ENCODE data around the gene SMAD6. TPM values are rescaled to one million over a fixed set of nuclear protein-coding genes. Genes with fewer than 3 reads are reported as not detected.

Gene SMAD6
- total and polyA plus RNA-seq, 12 donors: 1.9 to 31.9 (median 7.4) TPM

DNA sequence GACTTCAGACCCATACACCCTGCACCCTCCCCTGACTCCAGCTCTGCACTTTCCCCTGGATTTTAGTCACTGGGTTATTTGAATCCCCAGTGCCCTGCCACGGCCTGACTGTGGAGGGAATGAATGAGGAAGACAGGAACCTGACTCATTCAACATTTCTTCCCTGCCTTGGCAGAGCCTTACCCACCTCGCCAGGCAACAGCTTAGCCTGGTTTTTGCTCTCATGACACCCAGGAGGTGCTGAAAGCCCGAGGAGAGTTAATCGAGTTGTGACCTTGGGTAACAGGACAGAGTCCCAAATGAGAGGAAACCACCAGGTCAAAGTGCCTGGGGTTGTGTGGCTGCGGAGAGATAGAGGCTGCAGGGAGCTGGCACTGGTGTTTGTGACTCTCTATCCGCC lies 128.3 kb downstream of the SMAD6 start:
- DNase-seq: peak in 4 of 7 donors; percentile 32 to 60 (median 55)
- Histone ChIP-seq H3K4me3 (no peak overlapping the region), H3K27ac (no peak overlapping the region), H3K4me1 (replicated peaks in 1 of 2) (peaks cover 0 to 5% of the 10 kb centered on the region in 2 donors), H3K36me3 (replicated peaks in 1 of 2) (no peaks in the 10 kb centered on the region), H3K27me3 (no peaks in the 10 kb centered on the region), H3K9me3 (replicated peaks in 1 of 3) (no peaks in the 10 kb centered on the region)
- 50 to 73% (median 57%) methylated on average over 6 of the region's 6 CpGs for WGBS, 4 donors
- intact Hi-C loops (cut with DNase I): no loop called here
- TF ChIP-seq POLR2A (IDR thresholded peaks at IDR 0.05): no peak
- TF ChIP-seq, protein P1, sequence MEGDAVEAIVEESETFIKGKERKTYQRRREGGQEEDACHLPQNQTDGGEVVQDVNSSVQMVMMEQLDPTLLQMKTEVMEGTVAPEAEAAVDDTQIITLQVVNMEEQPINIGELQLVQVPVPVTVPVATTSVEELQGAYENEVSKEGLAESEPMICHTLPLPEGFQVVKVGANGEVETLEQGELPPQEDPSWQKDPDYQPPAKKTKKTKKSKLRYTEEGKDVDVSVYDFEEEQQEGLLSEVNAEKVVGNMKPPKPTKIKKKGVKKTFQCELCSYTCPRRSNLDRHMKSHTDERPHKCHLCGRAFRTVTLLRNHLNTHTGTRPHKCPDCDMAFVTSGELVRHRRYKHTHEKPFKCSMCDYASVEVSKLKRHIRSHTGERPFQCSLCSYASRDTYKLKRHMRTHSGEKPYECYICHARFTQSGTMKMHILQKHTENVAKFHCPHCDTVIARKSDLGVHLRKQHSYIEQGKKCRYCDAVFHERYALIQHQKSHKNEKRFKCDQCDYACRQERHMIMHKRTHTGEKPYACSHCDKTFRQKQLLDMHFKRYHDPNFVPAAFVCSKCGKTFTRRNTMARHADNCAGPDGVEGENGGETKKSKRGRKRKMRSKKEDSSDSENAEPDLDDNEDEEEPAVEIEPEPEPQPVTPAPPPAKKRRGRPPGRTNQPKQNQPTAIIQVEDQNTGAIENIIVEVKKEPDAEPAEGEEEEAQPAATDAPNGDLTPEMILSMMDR (IDR thresholded peaks at IDR 0.05): no peak

DNA sequence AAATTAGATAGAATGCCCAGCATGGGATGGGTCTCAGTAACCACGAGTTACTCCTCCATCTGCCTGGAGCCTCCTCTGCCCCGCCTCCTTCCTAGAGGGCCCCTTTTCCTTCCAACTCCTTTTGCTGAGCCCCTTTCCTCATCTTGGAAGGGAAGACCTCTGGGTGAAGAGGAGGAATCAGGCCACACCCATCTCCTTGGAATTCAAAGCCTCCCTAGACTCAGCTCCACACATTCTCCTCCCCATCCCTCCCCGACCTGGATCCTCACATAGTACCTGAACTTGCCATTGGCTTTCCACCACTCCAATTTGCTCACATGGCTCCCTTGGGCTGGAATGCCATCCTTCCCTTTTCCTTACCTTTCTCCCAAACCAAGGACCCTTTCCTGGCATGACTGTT lies 128.8 kb downstream of the SMAD6 start:
- H3K27me3 ChIP-seq: no peaks in the 10 kb centered on the region
- no peak overlapping the region for H3K4me3 ChIP-seq
- WGBS, 4 donors: 77 to 98% (median 80%) methylated on average over 3 of the region's 3 CpGs
- intact Hi-C loops (cut with DNase I): no loop called here
- DNase-seq: no peak
- no peak for TF ChIP-seq POLR2A (IDR thresholded peaks at IDR 0.05)
- TF ChIP-seq, protein P1 (IDR thresholded peaks at IDR 0.05): no peak
- no peak overlapping the region for H3K27ac ChIP-seq
- peaks cover 0 to 5% of the 10 kb centered on the region in 2 donors for H3K4me1 ChIP-seq (replicated peaks in 1 of 2)
- H3K36me3 ChIP-seq (replicated peaks in 1 of 2): no peaks in the 10 kb centered on the region
- no peaks in the 10 kb centered on the region for H3K9me3 ChIP-seq (replicated peaks in 1 of 3)

GRCh38 chr15:66831289-66831688 lies 129.3 kb downstream of the SMAD6 start:
- H3K27me3 ChIP-seq: no peaks in the 10 kb centered on the region
- H3K9me3 ChIP-seq (replicated peaks in 1 of 3): no peaks in the 10 kb centered on the region
- DNase-seq: no peak
- no peak overlapping the region for H3K4me3 ChIP-seq
- no peak overlapping the region for H3K27ac ChIP-seq
- no peak for TF ChIP-seq POLR2A (IDR thresholded peaks at IDR 0.05)
- TF ChIP-seq, protein P1 (IDR thresholded peaks at IDR 0.05): no peak
- no peaks in the 10 kb centered on the region for H3K36me3 ChIP-seq (replicated peaks in 1 of 2)
- intact Hi-C loops (cut with DNase I): no loop called here
- WGBS, 4 donors: 91 to 95% (median 93%) methylated on average over 4 of the region's 4 CpGs
- peaks cover 0 to 5% of the 10 kb centered on the region in 2 donors for H3K4me1 ChIP-seq (replicated peaks in 1 of 2)

- no peaks in the 10 kb centered on the region for H3K27me3 ChIP-seq
- no peak overlapping the region for H3K27ac ChIP-seq
- TF ChIP-seq POLR2A (IDR thresholded peaks at IDR 0.05): no peak
- TF ChIP-seq, protein P1 (IDR thresholded peaks at IDR 0.05): no peak
- H3K36me3 ChIP-seq (replicated peaks in 1 of 2): no peaks in the 10 kb centered on the region
- no peak for DNase-seq
- no peaks in the 10 kb centered on the region for H3K9me3 ChIP-seq (replicated peaks in 1 of 3)
- peaks cover 0 to 5% of the 10 kb centered on the region in 2 donors for H3K4me1 ChIP-seq (replicated peaks in 1 of 2)
- H3K4me3 ChIP-seq: no peak overlapping the region
- 92 to 97% (median 95%) methylated on average over 13 to 14 of the region's 14 CpGs for WGBS, 4 donors
- intact Hi-C loops (cut with DNase I): no loop called here
Measured at GRCh38 chr15:66831801-66832390, 129.9 kb downstream of the SMAD6 start.

Other genes starting within 250 kb of the SMAD6 start
- 10 to 100 TPM; 24.4 to 64.1 (median 31.1) TPM for gene SNAPC5, start 204.5 kb upstream of the SMAD6 start, total RNA-seq
- gene SNAPC5, start 204.5 kb upstream of the SMAD6 start, polyA plus RNA-seq: 10 to 100 TPM; 40.0 to 47.0 (median 42.0) TPM
- 1,000 to 10,000 TPM; 1,447 to 3,854 (median 2,113) TPM for gene RPL4, start 197.4 kb upstream of the SMAD6 start, total RNA-seq
- gene RPL4, start 197.4 kb upstream of the SMAD6 start, polyA plus RNA-seq: 1,000 to 10,000 TPM; 2,371 to 3,619 (median 2,744) TPM
- gene ZWILCH, start 196.9 kb upstream of the SMAD6 start, total RNA-seq: 10 to 100 TPM in 1 of 9 donors, 1 to 10 TPM in 8; 1.1 to 11.4 (median 3.9) TPM
- 1 to 10 TPM; 2.5 to 5.4 (median 2.7) TPM for gene ZWILCH, start 196.9 kb upstream of the SMAD6 start, polyA plus RNA-seq
- not detected for gene LCTL, start 136.2 kb upstream of the SMAD6 start, total RNA-seq
- under 1 TPM in 2 of 3 donors, not detected in 1; 0.03 to 0.16 TPM for gene LCTL, start 136.2 kb upstream of the SMAD6 start, polyA plus RNA-seq